Prostate gland (tissue), 2 donors: ENCODE measurements around the gene VAPA.

Experiments used
- CTCF ChIP-seq, 4 experiments: fragments of 200-600 bp in 2 of 4; fragments of 450-650 bp in 2 of 4; sonication (generic) in 2 of 4; IDR thresholded peaks; 1 replicate in 3 of 4; 2 replicates in 1 of 4; pipeline ENCODE4 v1.5.1; 2016 to 2019; ENCODE audit warnings: antibody characterized with exemption in 4 of 4, mild to moderate bottlenecking in 2 of 4, moderate library complexity in 2 of 4
- POLR2AphosphoS5 ChIP-seq: sonication (generic); formaldehyde crosslinking; IDR thresholded peaks from one replicate; pipeline ENCODE4 v1.6.1; 2017; ENCODE audit warnings: antibody characterized with exemption

- TF ChIP-seq CTCF (IDR thresholded peaks at IDR 0.05) (no peak), POLR2AphosphoS5 (no peak)
Observed at GRCh38 chr18:9987345-9987744, 73.5 kb downstream of the VAPA start.
